MM.1S (cell line): ENCODE results near the gene SHISA6.

Experiments
- DNase-seq: peaks from one replicate; pipeline ENCODE4 v3.0.0-alpha.2; 2015
- H2AFZ ChIP-seq: fragments of 300-600 bp; sonication (generic); 2 replicates; pipeline ENCODE4 v1.6.0; 2016; ENCODE audit warnings: antibody characterized with exemption, low read length
- H3F3A ChIP-seq: fragments of 300-600 bp; sonication (generic); 2 replicates; pipeline ENCODE4 v1.6.1; 2016; ENCODE audit warnings: mild to moderate bottlenecking, antibody characterized with exemption, low read length, moderate library complexity, mixed read lengths; ENCODE audit not compliant: insufficient read depth
- H3K27ac ChIP-seq: fragments of 300-600 bp; sonication (generic); 2 replicates; pipeline ENCODE4 v1.5.1; 2016; ENCODE audit warnings: mild to moderate bottlenecking, low read length
- H3K27me3 ChIP-seq: fragments of 300-600 bp; sonication (generic); replicated peaks from 2 replicates; pipeline ENCODE4 v1.6.0; 2016; ENCODE audit warnings: low read length; ENCODE audit not compliant: insufficient read depth
- H3K36me3 ChIP-seq: fragments of 300-600 bp; sonication (generic); replicated peaks from 2 replicates; pipeline ENCODE4 v1.6.1; 2016; ENCODE audit warnings: mild to moderate bottlenecking, low read length, mixed read lengths; ENCODE audit not compliant: insufficient read depth
- H3K4me1 ChIP-seq: fragments of 300-600 bp; sonication (generic); 2 replicates; pipeline ENCODE4 v1.6.1; 2016; ENCODE audit warnings: low read length, mixed read lengths
- H3K4me2 ChIP-seq: fragments of 300-600 bp; sonication (generic); 2 replicates; pipeline ENCODE4 v1.6.0; 2016; ENCODE audit warnings: low read depth, low read length
- H3K4me3 ChIP-seq: fragments of 300-600 bp; sonication (generic); 2 replicates; pipeline ENCODE4 v1.5.1; 2016; ENCODE audit warnings: low read length, mixed read lengths
- H3K79me2 ChIP-seq: fragments of 300-600 bp; sonication (generic); 2 replicates; pipeline ENCODE4 v1.6.1; 2016; ENCODE audit warnings: mixed run types, low read length, mixed read lengths
- H3K9ac ChIP-seq: fragments of 300-600 bp; sonication (generic); 2 replicates; pipeline ENCODE4 v1.6.1; 2016; ENCODE audit warnings: low read length, mixed read lengths
- H3K9me2 ChIP-seq: fragments of 300-600 bp; sonication (generic); replicated peaks from 2 replicates; pipeline ENCODE4 v1.6.1; 2016; ENCODE audit warnings: mild to moderate bottlenecking, low read length, mixed read lengths; ENCODE audit not compliant: insufficient read depth
- H3K9me3 ChIP-seq: fragments of 300-600 bp; sonication (generic); replicated peaks from 2 replicates; pipeline ENCODE4 v1.6.1; 2016; ENCODE audit warnings: mild to moderate bottlenecking, low read length, mixed read lengths; ENCODE audit not compliant: insufficient read depth
- H4K20me1 ChIP-seq: fragments of 300-600 bp; sonication (generic); 2 replicates; pipeline ENCODE4 v1.6.1; 2016; ENCODE audit warnings: mild to moderate bottlenecking, low read length, moderate library complexity, mixed read lengths; ENCODE audit not compliant: insufficient read depth
- EZH2 ChIP-seq: fragments of 300-600 bp; sonication (generic); optimal IDR thresholded peaks from 2 replicates; pipeline ENCODE3; 2017; ENCODE audit warnings: low read depth, mild to moderate bottlenecking, antibody characterized with exemption, low read length, mixed read lengths
- EZH2phosphoT487 ChIP-seq: fragments of 300-600 bp; sonication (generic); IDR thresholded peaks from 2 replicates; pipeline ENCODE4 v1.6.1; 2018; ENCODE audit warnings: antibody characterized with exemption, low read length
- TF ChIP-seq, protein P1 (sequence below): fragments of 300-600 bp; sonication (generic); IDR thresholded peaks from 2 replicates; pipeline ENCODE4 v1.5.1; 2016; ENCODE audit warnings: antibody characterized with exemption, low read length, mixed read lengths

SHISA6 gene

DNA sequence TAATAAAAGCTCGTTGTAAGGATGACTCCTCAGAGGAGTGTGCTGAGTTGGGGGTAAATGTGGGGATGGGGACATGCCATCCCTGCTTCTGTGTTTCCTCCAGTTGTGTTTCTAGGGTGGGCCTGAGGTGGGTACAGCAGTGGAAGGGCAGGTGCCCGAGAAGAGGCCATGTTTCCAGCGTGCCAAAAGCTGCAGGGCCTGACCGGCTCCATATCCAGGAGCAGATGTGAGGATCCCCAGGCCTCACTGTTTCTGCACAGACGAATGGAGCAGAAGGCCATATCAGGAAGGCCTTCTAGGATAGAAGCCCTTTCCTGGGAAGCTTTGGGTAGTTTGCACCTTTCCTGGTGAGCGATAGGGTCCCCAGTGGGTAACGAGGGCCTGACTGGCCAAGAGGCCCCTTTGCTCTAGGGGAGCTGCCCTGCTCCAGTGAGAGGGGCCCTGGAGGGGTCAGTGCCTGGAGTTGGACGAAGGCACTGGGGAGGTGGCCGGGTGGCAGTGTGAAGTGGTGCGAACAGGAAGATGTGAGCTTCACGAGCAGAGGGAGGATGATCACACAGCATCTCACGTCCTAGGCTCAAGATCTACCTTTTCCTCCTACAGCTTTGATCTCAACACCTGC is 62.9 kb downstream of the SHISA6 start:
- Histone ChIP-seq H2AFZ (no peak overlapping the region), H3K27me3 (no peaks in the 10 kb centered on the region), H4K20me1 (no peaks in the 10 kb centered on the region), H3K4me1 (no peaks in the 10 kb centered on the region), H3K4me3 (no peak overlapping the region), H3K4me2 (no peak overlapping the region), H3F3A (no peaks in the 10 kb centered on the region), H3K9me2 (no peaks in the 10 kb centered on the region), H3K9me3 (no peaks in the 10 kb centered on the region), H3K27ac (no peak overlapping the region), H3K9ac (no peak overlapping the region), H3K79me2 (no peaks in the 10 kb centered on the region), H3K36me3 (no peaks in the 10 kb centered on the region)
- no peak for TF ChIP-seq EZH2
- TF ChIP-seq, protein P1, sequence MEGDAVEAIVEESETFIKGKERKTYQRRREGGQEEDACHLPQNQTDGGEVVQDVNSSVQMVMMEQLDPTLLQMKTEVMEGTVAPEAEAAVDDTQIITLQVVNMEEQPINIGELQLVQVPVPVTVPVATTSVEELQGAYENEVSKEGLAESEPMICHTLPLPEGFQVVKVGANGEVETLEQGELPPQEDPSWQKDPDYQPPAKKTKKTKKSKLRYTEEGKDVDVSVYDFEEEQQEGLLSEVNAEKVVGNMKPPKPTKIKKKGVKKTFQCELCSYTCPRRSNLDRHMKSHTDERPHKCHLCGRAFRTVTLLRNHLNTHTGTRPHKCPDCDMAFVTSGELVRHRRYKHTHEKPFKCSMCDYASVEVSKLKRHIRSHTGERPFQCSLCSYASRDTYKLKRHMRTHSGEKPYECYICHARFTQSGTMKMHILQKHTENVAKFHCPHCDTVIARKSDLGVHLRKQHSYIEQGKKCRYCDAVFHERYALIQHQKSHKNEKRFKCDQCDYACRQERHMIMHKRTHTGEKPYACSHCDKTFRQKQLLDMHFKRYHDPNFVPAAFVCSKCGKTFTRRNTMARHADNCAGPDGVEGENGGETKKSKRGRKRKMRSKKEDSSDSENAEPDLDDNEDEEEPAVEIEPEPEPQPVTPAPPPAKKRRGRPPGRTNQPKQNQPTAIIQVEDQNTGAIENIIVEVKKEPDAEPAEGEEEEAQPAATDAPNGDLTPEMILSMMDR: no peak
- TF ChIP-seq EZH2phosphoT487: no peak
- DNase-seq: no peak

DNA sequence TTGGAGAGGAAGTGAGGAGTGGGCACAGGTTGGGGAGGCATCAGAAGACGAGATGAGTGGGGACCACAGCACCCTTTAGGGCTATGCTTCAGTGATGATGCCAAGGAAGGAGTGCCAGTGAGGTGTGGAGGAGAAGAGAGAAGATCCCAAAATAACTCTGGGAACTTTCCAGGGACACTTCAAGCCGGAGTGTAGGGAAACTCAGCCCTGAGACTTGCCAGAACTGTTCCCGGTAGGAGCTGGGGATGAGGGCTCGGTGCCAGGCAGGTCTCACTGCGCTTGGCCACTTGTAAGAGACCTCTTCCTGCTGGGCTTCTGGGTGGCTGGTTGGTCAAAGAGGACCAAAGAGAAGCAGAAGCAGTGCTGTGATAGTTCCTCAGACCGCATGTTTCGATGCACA is 63.6 kb downstream of the SHISA6 start:
- Histone ChIP-seq H3K36me3 (no peaks in the 10 kb centered on the region), H3K4me1 (no peaks in the 10 kb centered on the region), H3K27ac (no peak overlapping the region), H3K27me3 (no peaks in the 10 kb centered on the region), H3K9ac (no peak overlapping the region), H3K4me3 (no peak overlapping the region), H3K79me2 (no peaks in the 10 kb centered on the region), H3K9me3 (no peaks in the 10 kb centered on the region), H4K20me1 (no peaks in the 10 kb centered on the region), H3K9me2 (no peaks in the 10 kb centered on the region), H3K4me2 (no peak overlapping the region), H2AFZ (no peak overlapping the region), H3F3A (no peaks in the 10 kb centered on the region)
- DNase-seq: no peak
- TF ChIP-seq EZH2phosphoT487 (no peak), EZH2 (no peak)
- TF ChIP-seq, protein P1: no peak

DNA sequence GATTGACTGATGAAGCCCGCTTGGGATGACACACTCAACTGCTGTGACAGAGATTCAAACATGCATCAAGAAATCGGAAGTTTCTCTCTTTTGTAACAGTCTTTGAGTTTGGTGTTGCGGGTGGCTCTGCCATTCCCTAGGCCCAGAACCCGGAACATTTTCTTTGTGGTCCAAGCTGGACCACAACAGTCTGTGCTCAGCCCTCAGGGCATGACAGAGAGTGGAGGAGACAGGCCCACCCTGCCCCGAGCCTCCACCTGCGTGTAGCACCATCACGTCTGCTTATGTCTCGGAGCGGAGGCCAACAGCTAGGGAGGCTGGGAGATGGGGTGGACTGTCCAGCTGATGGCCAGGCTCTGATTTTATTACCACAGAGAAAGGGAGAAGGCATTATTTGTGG is 64.5 kb downstream of the SHISA6 start:
- DNase-seq: no peak
- TF ChIP-seq EZH2phosphoT487 (no peak), EZH2 (no peak)
- TF ChIP-seq, protein P1: no peak
- Histone ChIP-seq H4K20me1 (no peaks in the 10 kb centered on the region), H3F3A (no peaks in the 10 kb centered on the region), H2AFZ (no peak overlapping the region), H3K9me3 (no peaks in the 10 kb centered on the region), H3K79me2 (no peaks in the 10 kb centered on the region), H3K4me2 (no peak overlapping the region), H3K27me3 (no peaks in the 10 kb centered on the region), H3K27ac (no peak overlapping the region), H3K36me3 (no peaks in the 10 kb centered on the region), H3K9ac (no peak overlapping the region), H3K9me2 (no peaks in the 10 kb centered on the region), H3K4me3 (no peak overlapping the region), H3K4me1 (no peaks in the 10 kb centered on the region)
